BJ (cell line): ENCODE data around the gene DLK1. TPM values are rescaled to one million over a fixed set of nuclear protein-coding genes. Genes with fewer than 3 reads are reported as not detected.

ENCODE experiments used
- CTCF ChIA-PET: fragments of 350-600 bp; formaldehyde crosslinking; extraction: SDS; loops from one replicate; lab custom pipeline; 2021; ENCODE audit warnings: antibody characterized with exemption, inconsistent platforms; lab: Yijun Ruan, JAX
- POLR2A ChIA-PET: fragments of 300-600 bp; sonication (Branson Sonifier 250); formaldehyde crosslinking; extraction: SDS; loops from one replicate; lab custom pipeline; 2021; ENCODE audit warnings: antibody characterized with exemption; lab: Charles Lee
- DNase-seq: peaks from one replicate; pipeline ENCODE4 v3.0.0-alpha.2; 2011; ENCODE audit warnings: low read depth
- H3K27me3 ChIP-seq: 2 replicates; pipeline ENCODE4 v1.6.0; 2011; ENCODE audit warnings: low read length; ENCODE audit not compliant: control insufficient read depth, insufficient read depth
- H3K36me3 ChIP-seq: 2 replicates; pipeline ENCODE4 v1.5.1; 2011; ENCODE audit warnings: low read length; ENCODE audit not compliant: control insufficient read depth, insufficient read depth
- H3K4me3 ChIP-seq: 2 replicates; pipeline ENCODE4 v1.5.1; 2011; ENCODE audit warnings: low read depth, mild to moderate bottlenecking, control low read depth, low read length
- CTCF ChIP-seq: IDR thresholded peaks from 2 replicates; pipeline ENCODE4 v1.5.1; 2011; ENCODE audit warnings: low read depth, mild to moderate bottlenecking, control low read depth, inconsistent platforms, low read length, moderate library complexity; ENCODE audit not compliant: insufficient read depth
- polyA plus RNA-seq: library from polyadenylated mRNA; depleted of rRNA; stranded (reverse); fragments of >200 nt; gene quantifications from 2 replicates; pipeline ENCODE4 v1.2.3, GENCODE V29; 2011

Gene DLK1
- polyA plus RNA-seq, 1 experiment: not detected

DNA sequence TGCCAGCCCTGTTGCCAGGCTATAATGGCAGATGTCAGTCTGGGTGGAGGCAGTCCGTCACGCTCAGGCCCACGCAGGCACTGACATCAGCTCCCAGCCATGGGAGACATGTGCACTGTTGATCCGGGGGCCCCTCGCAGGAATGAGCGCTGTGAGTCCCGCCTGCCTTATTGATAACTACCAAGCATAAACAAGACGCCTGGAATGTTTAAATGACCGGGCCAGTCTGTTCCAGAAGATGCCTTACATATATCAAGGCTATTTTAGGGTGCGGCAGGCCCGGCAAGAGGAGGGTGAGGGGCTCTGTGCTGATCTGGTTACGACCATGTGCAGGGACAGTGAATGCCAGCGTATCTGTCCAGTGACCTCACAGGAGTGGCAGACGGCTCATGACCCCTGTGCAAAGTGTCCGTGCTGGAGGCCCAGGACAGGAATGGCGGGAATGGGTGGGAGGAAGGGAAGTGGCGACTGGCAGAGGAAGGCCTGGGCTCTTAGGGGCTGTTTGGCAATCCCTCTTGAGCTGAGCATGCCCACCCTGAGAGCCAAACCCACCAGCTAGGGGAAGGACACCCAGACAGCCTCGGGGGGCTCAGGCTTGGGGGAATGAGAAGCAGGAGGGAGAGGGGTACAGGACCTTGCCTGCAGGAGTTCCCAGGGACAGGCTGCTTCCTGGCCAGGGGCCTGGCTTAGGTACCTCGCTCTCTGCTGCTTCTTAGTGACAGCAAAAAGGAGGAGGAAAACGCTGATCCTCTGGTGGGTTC is 49.3 kb downstream of the DLK1 start:
- no peak for DNase-seq
- ChIA-PET POLR2A (no interaction called here), CTCF (no interaction called here)
- Histone ChIP-seq H3K36me3 (no peaks in the 10 kb centered on the region), H3K27me3 (peaks cover 8% of the 10 kb centered on the region), H3K4me3 (no peak overlapping the region)
- TF ChIP-seq CTCF: no peak

GRCh38 chr14:100776681-100777365 is 50.1 kb downstream of the DLK1 start:
- no peak overlapping the region for H3K4me3 ChIP-seq
- ChIA-PET CTCF (no interaction called here), POLR2A (no interaction called here)
- H3K36me3 ChIP-seq: no peaks in the 10 kb centered on the region
- DNase-seq: no peak
- H3K27me3 ChIP-seq: peaks cover 8% of the 10 kb centered on the region
- no peak for TF ChIP-seq CTCF

DNA sequence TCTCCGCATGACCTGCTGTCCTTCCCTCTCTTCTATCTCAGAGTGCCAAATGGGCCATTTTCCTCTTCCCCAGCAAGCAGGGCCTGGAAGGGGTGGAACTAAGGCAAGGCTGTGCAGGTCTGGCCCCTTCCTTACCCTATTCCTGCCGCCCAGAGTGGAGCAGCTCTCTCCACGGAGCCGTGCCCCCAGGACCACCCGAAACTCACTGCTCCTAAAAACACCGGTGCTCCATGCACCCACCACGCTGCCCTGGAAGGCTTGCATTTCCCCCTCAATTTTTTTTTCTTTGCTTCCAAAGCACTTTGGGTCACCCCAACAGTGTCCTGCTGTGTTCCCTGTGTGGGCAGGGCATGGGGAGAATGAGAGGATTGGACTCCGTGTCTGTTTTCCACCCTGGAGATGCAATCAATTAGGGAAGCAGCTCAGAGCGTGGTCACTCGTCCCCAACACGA is 50.7 kb downstream of the DLK1 start:
- Histone ChIP-seq H3K4me3 (no peak overlapping the region), H3K36me3 (no peaks in the 10 kb centered on the region), H3K27me3 (peaks cover 9% of the 10 kb centered on the region)
- no peak for DNase-seq
- CTCF ChIA-PET: no interaction called here
- no peak for TF ChIP-seq CTCF
- POLR2A ChIA-PET: no interaction called here

DNA sequence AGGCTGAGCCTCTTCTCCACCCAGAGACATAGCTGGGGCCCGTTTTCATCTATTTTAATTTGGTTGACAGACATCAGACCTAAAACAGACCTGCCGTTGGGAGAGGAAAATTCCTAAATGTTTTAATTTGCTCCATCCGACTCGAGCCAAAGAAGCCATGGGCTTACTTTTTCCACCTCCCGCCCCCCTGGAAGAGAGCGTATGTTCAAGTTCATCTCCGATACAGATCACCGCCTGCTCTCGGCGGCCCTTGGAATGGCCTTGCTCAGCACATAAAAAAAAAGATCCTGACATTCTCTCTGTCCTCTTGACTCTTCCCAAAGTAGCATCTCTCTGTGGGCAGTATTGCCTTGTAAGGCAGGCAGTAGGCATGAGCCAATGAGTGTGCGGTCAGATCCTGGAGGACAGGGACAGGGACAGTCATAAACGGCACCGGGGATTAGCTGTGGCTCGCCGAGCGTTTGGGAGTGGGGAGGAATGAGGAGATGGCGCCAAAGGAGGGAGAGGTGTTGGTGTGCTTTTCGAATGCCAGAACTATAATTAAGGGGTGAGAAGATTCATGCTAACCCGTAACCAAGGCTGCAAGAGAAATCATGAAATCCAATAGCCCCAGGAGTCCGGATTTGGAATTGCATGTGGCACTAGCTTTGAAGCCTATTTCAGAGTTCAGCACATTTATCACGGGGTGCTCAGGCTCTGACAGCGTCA is 51.3 kb downstream of the DLK1 start:
- DNase-seq: no peak
- Histone ChIP-seq H3K27me3 (peaks cover 10% of the 10 kb centered on the region), H3K36me3 (no peaks in the 10 kb centered on the region), H3K4me3 (no peak overlapping the region)
- TF ChIP-seq CTCF: no peak
- ChIA-PET POLR2A (no interaction called here), CTCF (interaction anchor here (1.0 kb wide), 1 partner anchor 13 kb away, joined by 3 read pairs; no protein-coding TSS in a partner anchor)

DNA sequence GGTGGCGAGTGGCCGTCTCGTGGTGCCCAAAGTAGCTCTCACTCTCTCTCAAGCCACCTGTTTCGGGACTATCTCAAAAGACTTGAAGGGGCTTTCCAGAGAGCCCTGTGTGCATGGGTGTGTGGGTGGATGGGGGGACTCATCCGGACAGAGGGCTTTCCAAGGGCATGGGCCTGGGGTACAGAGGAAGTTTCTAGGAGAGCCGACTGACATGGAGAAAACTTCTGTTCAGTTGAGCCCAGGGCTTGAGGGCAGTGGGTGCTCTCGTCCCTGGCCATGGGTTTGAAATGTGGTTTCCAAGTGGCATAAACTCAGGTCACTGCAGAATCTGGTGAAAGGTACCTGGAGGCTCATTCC is 51.8 kb downstream of the DLK1 start:
- Histone ChIP-seq H3K27me3 (peaks cover 10% of the 10 kb centered on the region), H3K36me3 (no peaks in the 10 kb centered on the region), H3K4me3 (no peak overlapping the region)
- ChIA-PET POLR2A (no interaction called here), CTCF (interaction anchor here (1.0 kb wide), 1 partner anchor 13 kb away, joined by 3 read pairs; no protein-coding TSS in a partner anchor)
- DNase-seq: no peak
- no peak for TF ChIP-seq CTCF
